ENCODE data around the gene APOBEC4.
"Not testable (repeated sequence)": the region's sequence is repeated elsewhere in the genome, so short reads cannot be mapped to it uniquely, and the experiment has no call there.

The APOBEC4 gene

DNA sequence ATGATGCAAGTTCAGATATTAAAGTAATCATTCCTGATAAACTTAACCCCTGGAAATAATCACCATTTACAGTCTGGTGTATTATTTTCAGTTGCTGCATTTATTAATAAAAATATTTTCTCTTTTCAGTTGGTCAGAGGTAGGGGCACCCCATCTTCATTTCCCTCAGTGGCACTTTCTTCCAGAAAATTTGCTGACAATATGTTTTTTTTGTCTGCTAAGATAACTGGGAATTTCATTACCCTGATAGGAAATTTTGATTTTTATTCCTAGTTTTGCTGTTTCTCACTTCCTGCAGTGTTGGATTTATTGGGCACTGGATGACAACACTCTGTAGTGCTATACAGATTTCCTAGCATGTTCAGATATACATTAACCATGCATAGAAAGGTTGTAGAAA, 33.1 kb upstream of the APOBEC4 start:
- H3K4me3 ChIP-seq (replicated peaks; ENCODE audit: low read depth, low read length), result no peak overlapping the region
- TF ChIP-seq, protein P1, sequence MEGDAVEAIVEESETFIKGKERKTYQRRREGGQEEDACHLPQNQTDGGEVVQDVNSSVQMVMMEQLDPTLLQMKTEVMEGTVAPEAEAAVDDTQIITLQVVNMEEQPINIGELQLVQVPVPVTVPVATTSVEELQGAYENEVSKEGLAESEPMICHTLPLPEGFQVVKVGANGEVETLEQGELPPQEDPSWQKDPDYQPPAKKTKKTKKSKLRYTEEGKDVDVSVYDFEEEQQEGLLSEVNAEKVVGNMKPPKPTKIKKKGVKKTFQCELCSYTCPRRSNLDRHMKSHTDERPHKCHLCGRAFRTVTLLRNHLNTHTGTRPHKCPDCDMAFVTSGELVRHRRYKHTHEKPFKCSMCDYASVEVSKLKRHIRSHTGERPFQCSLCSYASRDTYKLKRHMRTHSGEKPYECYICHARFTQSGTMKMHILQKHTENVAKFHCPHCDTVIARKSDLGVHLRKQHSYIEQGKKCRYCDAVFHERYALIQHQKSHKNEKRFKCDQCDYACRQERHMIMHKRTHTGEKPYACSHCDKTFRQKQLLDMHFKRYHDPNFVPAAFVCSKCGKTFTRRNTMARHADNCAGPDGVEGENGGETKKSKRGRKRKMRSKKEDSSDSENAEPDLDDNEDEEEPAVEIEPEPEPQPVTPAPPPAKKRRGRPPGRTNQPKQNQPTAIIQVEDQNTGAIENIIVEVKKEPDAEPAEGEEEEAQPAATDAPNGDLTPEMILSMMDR (IDR thresholded peaks at IDR 0.05; ENCODE audit: low read length, missing control alignments), result no peak
- no peak for DNase-seq (ENCODE audit: low read depth)

DNA sequence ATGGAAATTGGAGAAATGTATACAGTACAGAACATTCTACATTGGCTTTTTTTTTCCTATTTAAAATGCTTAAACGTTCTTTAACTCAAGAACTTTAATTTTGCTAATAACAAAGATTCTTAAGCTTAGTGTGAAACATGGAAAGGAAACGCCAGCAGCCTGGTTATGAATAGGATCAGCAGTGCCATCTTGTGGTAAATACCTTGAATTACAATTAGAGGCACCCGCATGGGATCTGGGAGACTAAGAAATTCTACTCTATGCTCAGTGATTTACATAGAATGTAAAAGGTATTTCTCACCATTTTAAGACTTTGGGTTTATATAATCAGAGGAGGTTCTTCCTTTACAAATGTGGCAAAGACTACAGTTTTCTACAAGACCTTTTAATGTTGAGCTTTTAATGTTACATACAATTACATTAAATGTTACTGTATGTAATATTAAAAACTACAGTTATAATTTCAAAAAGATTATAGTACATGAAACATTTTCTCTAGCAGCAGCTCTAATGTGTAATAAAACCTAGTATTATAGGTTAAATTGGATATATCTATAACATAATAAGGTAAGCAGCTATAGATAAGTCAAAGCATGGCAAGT, 32.1 kb upstream of the APOBEC4 start:
- H3K4me3 ChIP-seq (replicated peaks; ENCODE audit: low read depth, low read length), result no peak overlapping the region
- TF ChIP-seq, protein P1 (IDR thresholded peaks at IDR 0.05; ENCODE audit: low read length, missing control alignments), result peak; percentile 71
- DNase-seq (ENCODE audit: low read depth), result peak; percentile 72

DNA sequence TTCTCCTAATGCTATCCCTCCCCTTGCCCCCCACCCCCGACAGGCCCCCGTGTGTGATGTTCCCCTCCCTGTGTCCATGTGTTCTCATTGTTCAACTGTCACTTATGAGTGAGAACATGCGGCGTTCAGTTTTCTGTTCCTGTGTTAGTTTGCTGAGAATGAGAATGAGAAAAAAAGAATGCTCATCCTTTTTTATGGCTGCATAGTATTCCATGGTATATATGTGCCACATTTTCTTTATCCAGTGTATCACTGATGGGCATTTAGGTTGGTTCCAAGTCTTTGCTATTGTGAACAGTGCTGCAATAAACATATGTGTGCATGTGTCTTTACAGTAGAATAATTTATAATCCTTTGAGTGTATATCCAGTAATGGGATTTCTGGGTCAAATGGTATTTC, 26.2 kb upstream of the APOBEC4 start:
- H3K4me3 ChIP-seq (replicated peaks; ENCODE audit: low read depth, low read length); DNase-seq (ENCODE audit: low read depth): not testable (repeated sequence)

DNA sequence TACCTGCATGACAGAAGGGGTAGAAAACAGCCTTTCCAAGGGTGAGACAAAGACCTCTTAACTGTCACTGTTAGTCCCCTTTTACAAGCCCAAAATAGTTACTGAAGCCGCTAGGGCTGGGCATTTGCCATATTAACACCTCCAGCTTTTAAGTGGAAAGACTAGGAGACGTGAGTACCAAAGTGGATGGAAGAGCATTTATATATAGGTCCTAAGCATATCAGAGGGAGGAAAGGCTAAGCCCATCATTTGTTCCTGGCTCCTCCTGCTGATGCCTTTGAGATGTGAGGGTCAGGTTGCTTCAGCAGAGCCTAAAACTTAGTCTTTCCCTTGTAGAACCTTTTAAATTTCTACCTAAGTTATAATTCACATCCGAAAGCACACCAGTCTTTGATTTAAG, 25.7 kb upstream of the APOBEC4 start:
- no peak overlapping the region for H3K4me3 ChIP-seq (replicated peaks; ENCODE audit: low read depth, low read length)
- DNase-seq (ENCODE audit: low read depth), result no peak
- TF ChIP-seq, protein P1 (IDR thresholded peaks at IDR 0.05; ENCODE audit: low read length, missing control alignments), result no peak

DNA sequence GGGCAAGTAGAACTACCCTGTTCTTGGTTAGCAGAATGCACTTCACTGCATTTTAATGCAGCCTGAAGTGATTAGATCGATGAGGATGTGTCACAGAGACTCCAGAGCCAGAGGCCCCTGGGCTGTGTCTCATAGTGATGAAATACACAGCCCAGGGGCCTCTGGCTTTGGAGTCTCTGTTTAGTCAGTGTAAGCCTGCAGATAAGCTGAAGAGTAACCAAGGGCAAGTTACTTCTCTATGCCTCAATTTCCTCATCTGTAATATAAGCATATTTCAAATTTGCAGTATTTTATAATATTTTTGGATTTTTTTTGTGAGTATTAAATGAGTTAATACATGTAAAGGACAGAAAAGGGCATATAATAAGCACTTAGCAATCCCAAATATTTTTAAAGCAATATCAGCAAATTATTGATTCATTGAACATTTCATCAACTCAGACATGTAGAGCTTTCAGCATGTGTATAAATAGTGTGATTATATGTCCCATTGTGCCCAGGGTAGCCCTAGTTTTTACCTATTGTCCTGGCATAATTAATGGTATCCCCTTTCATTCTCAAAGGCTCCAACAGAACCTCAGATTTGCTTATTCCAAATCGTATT, 23.6 kb upstream of the APOBEC4 start:
- TF ChIP-seq, protein P1 (IDR thresholded peaks at IDR 0.05; ENCODE audit: low read length, missing control alignments), result no peak
- peak; percentile 39 for DNase-seq (ENCODE audit: low read depth)
- no peak overlapping the region for H3K4me3 ChIP-seq (replicated peaks; ENCODE audit: low read depth, low read length)

DNA sequence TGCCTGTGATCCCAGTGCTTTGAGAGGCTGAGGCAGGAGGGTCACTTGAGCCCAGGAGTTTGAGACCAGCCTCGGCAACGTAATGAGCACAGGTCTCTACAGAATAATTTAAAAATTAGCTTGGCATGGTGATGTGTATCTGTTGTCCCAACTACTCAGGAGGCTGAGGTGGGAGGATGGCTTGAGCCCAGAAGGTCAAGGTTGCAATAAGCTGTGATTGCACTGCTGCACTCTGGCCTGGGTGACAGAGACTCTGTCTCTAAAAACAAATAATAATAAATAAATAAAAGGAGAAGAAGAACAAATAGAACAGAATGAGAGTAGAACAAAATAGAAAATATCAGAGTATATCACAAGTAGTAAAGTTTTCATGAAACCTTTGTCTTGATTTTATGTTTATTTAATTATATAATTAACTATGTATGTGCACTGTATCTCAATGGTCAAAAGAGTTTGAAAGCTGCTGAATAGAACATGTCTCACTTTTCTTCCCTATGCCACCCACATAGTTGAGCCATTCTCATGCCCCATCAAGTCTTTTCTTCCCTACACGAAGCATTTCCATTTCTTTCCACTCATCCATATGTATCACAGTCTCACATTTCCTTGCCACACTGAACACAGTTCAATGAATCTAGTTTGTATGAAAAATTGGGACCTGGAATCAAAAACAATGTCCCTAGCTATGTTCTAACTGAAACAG, 22.9 kb upstream of the APOBEC4 start:
- no peak for DNase-seq (ENCODE audit: low read depth)
- TF ChIP-seq, protein P1 (IDR thresholded peaks at IDR 0.05; ENCODE audit: low read length, missing control alignments), result no peak
- H3K4me3 ChIP-seq (replicated peaks; ENCODE audit: low read depth, low read length), result no peak overlapping the region

DNA sequence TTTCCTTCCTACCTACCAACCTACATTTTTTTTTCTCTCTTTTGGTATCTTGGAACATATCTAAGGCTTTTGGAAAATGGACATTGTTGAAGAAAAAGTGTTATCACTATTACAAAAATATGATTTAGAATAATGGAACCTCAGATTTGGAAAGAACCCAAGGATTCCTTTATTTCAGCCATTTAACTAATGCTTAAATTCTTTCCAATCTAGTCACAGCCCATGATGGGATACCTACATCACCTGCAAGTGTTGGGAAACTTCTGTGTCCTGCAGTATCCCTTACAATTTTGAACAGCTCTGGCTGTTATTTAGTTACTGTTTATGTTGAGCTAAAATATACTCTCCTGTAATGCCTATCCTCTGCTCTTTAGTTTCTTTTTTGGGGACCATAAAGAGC, 22.3 kb upstream of the APOBEC4 start:
- H3K4me3 ChIP-seq (replicated peaks; ENCODE audit: low read depth, low read length), result no peak overlapping the region
- TF ChIP-seq, protein P1 (IDR thresholded peaks at IDR 0.05; ENCODE audit: low read length, missing control alignments), result no peak
- no peak for DNase-seq (ENCODE audit: low read depth)

Measured in fibroblast of pulmonary artery (primary cell).